MM.1S (cell line): ENCODE measurements around the gene FERMT2.

ENCODE experiments used
- DNase-seq: peaks from one replicate; pipeline ENCODE4 v3.0.0-alpha.2; 2015
- H2AFZ ChIP-seq: fragments of 300-600 bp; sonication (generic); 2 replicates; pipeline ENCODE4 v1.6.0; 2016; ENCODE audit warnings: antibody characterized with exemption, low read length
- H3F3A ChIP-seq: fragments of 300-600 bp; sonication (generic); 2 replicates; pipeline ENCODE4 v1.6.1; 2016; ENCODE audit warnings: mild to moderate bottlenecking, antibody characterized with exemption, low read length, moderate library complexity, mixed read lengths; ENCODE audit not compliant: insufficient read depth
- H3K27ac ChIP-seq: fragments of 300-600 bp; sonication (generic); 2 replicates; pipeline ENCODE4 v1.5.1; 2016; ENCODE audit warnings: mild to moderate bottlenecking, low read length
- H3K27me3 ChIP-seq: fragments of 300-600 bp; sonication (generic); replicated peaks from 2 replicates; pipeline ENCODE4 v1.6.0; 2016; ENCODE audit warnings: low read length; ENCODE audit not compliant: insufficient read depth
- H3K36me3 ChIP-seq: fragments of 300-600 bp; sonication (generic); replicated peaks from 2 replicates; pipeline ENCODE4 v1.6.1; 2016; ENCODE audit warnings: mild to moderate bottlenecking, low read length, mixed read lengths; ENCODE audit not compliant: insufficient read depth
- H3K4me1 ChIP-seq: fragments of 300-600 bp; sonication (generic); 2 replicates; pipeline ENCODE4 v1.6.1; 2016; ENCODE audit warnings: low read length, mixed read lengths
- H3K4me2 ChIP-seq: fragments of 300-600 bp; sonication (generic); 2 replicates; pipeline ENCODE4 v1.6.0; 2016; ENCODE audit warnings: low read depth, low read length
- H3K4me3 ChIP-seq: fragments of 300-600 bp; sonication (generic); 2 replicates; pipeline ENCODE4 v1.5.1; 2016; ENCODE audit warnings: low read length, mixed read lengths
- H3K79me2 ChIP-seq: fragments of 300-600 bp; sonication (generic); 2 replicates; pipeline ENCODE4 v1.6.1; 2016; ENCODE audit warnings: mixed run types, low read length, mixed read lengths
- H3K9ac ChIP-seq: fragments of 300-600 bp; sonication (generic); 2 replicates; pipeline ENCODE4 v1.6.1; 2016; ENCODE audit warnings: low read length, mixed read lengths
- H3K9me2 ChIP-seq: fragments of 300-600 bp; sonication (generic); replicated peaks from 2 replicates; pipeline ENCODE4 v1.6.1; 2016; ENCODE audit warnings: mild to moderate bottlenecking, low read length, mixed read lengths; ENCODE audit not compliant: insufficient read depth
- H3K9me3 ChIP-seq: fragments of 300-600 bp; sonication (generic); replicated peaks from 2 replicates; pipeline ENCODE4 v1.6.1; 2016; ENCODE audit warnings: mild to moderate bottlenecking, low read length, mixed read lengths; ENCODE audit not compliant: insufficient read depth
- H4K20me1 ChIP-seq: fragments of 300-600 bp; sonication (generic); 2 replicates; pipeline ENCODE4 v1.6.1; 2016; ENCODE audit warnings: mild to moderate bottlenecking, low read length, moderate library complexity, mixed read lengths; ENCODE audit not compliant: insufficient read depth
- CTCF ChIP-seq: fragments of 300-600 bp; sonication (generic); IDR thresholded peaks from 2 replicates; pipeline ENCODE4 v1.5.1; 2016; ENCODE audit warnings: antibody characterized with exemption, low read length, mixed read lengths
- EZH2 ChIP-seq: fragments of 300-600 bp; sonication (generic); optimal IDR thresholded peaks from 2 replicates; pipeline ENCODE3; 2017; ENCODE audit warnings: low read depth, mild to moderate bottlenecking, antibody characterized with exemption, low read length, mixed read lengths
- EZH2phosphoT487 ChIP-seq: fragments of 300-600 bp; sonication (generic); IDR thresholded peaks from 2 replicates; pipeline ENCODE4 v1.6.1; 2018; ENCODE audit warnings: antibody characterized with exemption, low read length

Gene FERMT2

GRCh38 chr14:52850451-52850909 lies 100.4 kb downstream of the FERMT2 start:
- H3K9me2 ChIP-seq: no peaks in the 10 kb centered on the region
- no peaks in the 10 kb centered on the region for H4K20me1 ChIP-seq
- H3F3A ChIP-seq: no peaks in the 10 kb centered on the region
- no peaks in the 10 kb centered on the region for H3K27me3 ChIP-seq
- TF ChIP-seq EZH2 (no peak), EZH2phosphoT487 (no peak), CTCF (no peak)
- no peak overlapping the region for H3K27ac ChIP-seq
- H3K79me2 ChIP-seq: no peaks in the 10 kb centered on the region
- no peak for DNase-seq
- H3K9me3 ChIP-seq: no peaks in the 10 kb centered on the region
- H3K9ac ChIP-seq: no peak overlapping the region
- H2AFZ ChIP-seq: no peak overlapping the region
- H3K4me1 ChIP-seq: no peaks in the 10 kb centered on the region
- no peaks in the 10 kb centered on the region for H3K36me3 ChIP-seq
- no peak overlapping the region for H3K4me2 ChIP-seq
- no peak overlapping the region for H3K4me3 ChIP-seq

- no peaks in the 10 kb centered on the region for H3K4me1 ChIP-seq
- H3K36me3 ChIP-seq: no peaks in the 10 kb centered on the region
- H3K9me2 ChIP-seq: no peaks in the 10 kb centered on the region
- H3K27me3 ChIP-seq: no peaks in the 10 kb centered on the region
- no peak overlapping the region for H3K9ac ChIP-seq
- no peak overlapping the region for H2AFZ ChIP-seq
- H3K4me3 ChIP-seq: no peak overlapping the region
- H3K9me3 ChIP-seq: no peaks in the 10 kb centered on the region
- DNase-seq: no peak
- no peak overlapping the region for H3K27ac ChIP-seq
- no peaks in the 10 kb centered on the region for H4K20me1 ChIP-seq
- no peaks in the 10 kb centered on the region for H3K79me2 ChIP-seq
- TF ChIP-seq EZH2 (no peak), CTCF (no peak), EZH2phosphoT487 (no peak)
- H3F3A ChIP-seq: no peaks in the 10 kb centered on the region
- H3K4me2 ChIP-seq: no peak overlapping the region
Measured at GRCh38 chr14:52848626-52849025, 102.2 kb downstream of the FERMT2 start.

- H2AFZ ChIP-seq: no peak overlapping the region
Measured at GRCh38 chr14:52846591-52846990, 104.3 kb downstream of the FERMT2 start.

More at GRCh38 chr14:52846591-52846990, 104.3 kb downstream of the FERMT2 start:
- no peak for DNase-seq
- Histone ChIP-seq H3K9me2 (no peaks in the 10 kb centered on the region), H3K27me3 (no peaks in the 10 kb centered on the region), H3K9me3 (no peaks in the 10 kb centered on the region), H3K4me3 (no peak overlapping the region), H3F3A (no peaks in the 10 kb centered on the region), H3K4me1 (no peaks in the 10 kb centered on the region), H3K79me2 (no peaks in the 10 kb centered on the region), H4K20me1 (no peaks in the 10 kb centered on the region), H3K36me3 (no peaks in the 10 kb centered on the region), H3K9ac (no peak overlapping the region), H3K4me2 (no peak overlapping the region), H3K27ac (no peak overlapping the region)
- no peak for TF ChIP-seq EZH2
- TF ChIP-seq EZH2phosphoT487: no peak
- TF ChIP-seq CTCF: no peak
